SK-N-MC (cell line): ENCODE measurements around the gene NXPE3.

ENCODE experiments used
- EZH2 ChIP-seq: fragments of 200-600 bp; sonication (generic); IDR thresholded peaks from one replicate; pipeline ENCODE4 v1.6.1; 2017; ENCODE audit warnings: antibody characterized with exemption
- POLR2AphosphoS5 ChIP-seq: IDR thresholded peaks from 2 replicates; pipeline ENCODE4 v1.6.1; 2012; ENCODE audit warnings: mild to moderate bottlenecking, low read depth, low read length, borderline replicate concordance

GRCh38 chr3:101849714-101850245 is 70.8 kb downstream of the NXPE3 start:
- TF ChIP-seq POLR2AphosphoS5: no peak
- no peak for TF ChIP-seq EZH2
